ENCODE measurements around the gene SMIM20. TPM values are rescaled to one million over a fixed set of nuclear protein-coding genes. Genes with fewer than 3 reads are reported as not detected.

The SMIM20 gene
- total and polyA plus RNA-seq, 9 of the 15 experiments (the other 6 are each of a cell fraction or from before 2014, with no cell fraction given): 25.1 to 51.0 (median 38.9) TPM

- BruUV-seq (replicated peaks): no TSS peak
- DNase-seq (ENCODE audit: extremely low read depth in 1 of 4, low spot score in 3 of 4) (peak; percentile 25 to 59 (median 42)), ATAC-seq (peak; percentile 92), FAIRE-seq (peak; percentile 78)
- Histone ChIP-seq H3K79me2 (ENCODE audit: control insufficient read depth, insufficient read depth, low read length) (peaks cover 9% of the 10 kb centered on the region; the same call in 1 of the 3 replicates), H3K9me3 (replicated peaks; ENCODE audit: control insufficient read depth, insufficient read depth, low read depth, low read length) (no peaks in the 10 kb centered on the region), H4K20me1 (replicated peaks; ENCODE audit: control insufficient read depth, insufficient read depth, low read length) (peaks cover 6% of the 10 kb centered on the region), H3K4me2 (ENCODE audit: insufficient read depth, low read length) (no peak overlapping the region), H3K9me1 (ENCODE audit: control insufficient read depth, insufficient read depth, low read length) (peaks cover 7% of the 10 kb centered on the region), H3K36me3 (ENCODE audit: control insufficient read depth, insufficient read depth, low read length) (peaks cover 17% of the 10 kb centered on the region; the same call in 2 of the 3 replicates), H3K27ac (ENCODE audit: extremely low read depth, low read depth, low read length) (no peak overlapping the region), H3K4me3 (no peak overlapping the region), H3K27me3 (ENCODE audit: control insufficient read depth in 2 of 2, insufficient read depth in 2 of 2, low read length in 2 of 2) (no peaks in the 10 kb centered on the region), H2AFZ (ENCODE audit: low read depth, low read length) (no peak overlapping the region), H3K4me1 (replicated peaks in 1 of 2; ENCODE audit: control insufficient read depth in 2 of 2, insufficient read depth in 2 of 2, low read length in 2 of 2) (no peaks in the 10 kb centered on the region; a peak in 2 of 5 replicates), H3K9ac (ENCODE audit: insufficient read depth in 1 of 2, low read depth in 2 of 2, low read length in 2 of 2) (no peak overlapping the region)
- CTCF ChIA-PET (ENCODE audit: low intra/inter-chr PET ratio): interaction anchor here (0.6 kb wide), 1 partner anchor 155 kb away, joined by 3 read pairs; no protein-coding TSS in a partner anchor
- intact Hi-C loops (cut with micrococcal nuclease) (loop anchor here (5.0 kb wide), 1 partner anchor 102 kb away; no protein-coding TSS in a partner anchor), in situ Hi-C loops (cut with MboI) (no loop called here)
- WGBS (ENCODE audit: insufficient coverage, low coverage, missing lambda C conversion rate): 47% methylated on average over 10 of the region's 11 CpGs
- POLR2A ChIA-PET: interaction anchor here (0.6 to 0.8 kb wide), 2 partner anchors 20 to 277 kb away, joined by 3 read pairs; no protein-coding TSS in a partner anchor
- no peak for TF ChIP-seq NCOA1 (IDR thresholded peaks at IDR 0.05; ENCODE audit: low read depth)
- no peak for TF ChIP-seq FIP1L1 (IDR thresholded peaks at IDR 0.05; ENCODE audit: low read depth, low read length, poor library complexity, severe bottlenecking)
- TF ChIP-seq MYBL2 (IDR thresholded peaks at IDR 0.05; ENCODE audit: low read depth): no peak
- no peak for TF ChIP-seq MYBL2 (CRISPR knock-in tag; IDR thresholded peaks at IDR 0.05; ENCODE audit: borderline replicate concordance)
- peak; percentile 56 to 65 (median 61) for TF ChIP-seq CTCF (IDR thresholded peaks at IDR 0.05 in 2 of 3, conservative IDR thresholded peaks at IDR 0.05 in 1 of 3; ENCODE audit: insufficient read depth in 2 of 3, low read depth in 1 of 3, low read length in 3 of 3)
- TF ChIP-seq DPF2 (IDR thresholded peaks at IDR 0.05): no peak
- no peak for TF ChIP-seq KAT8 (IDR thresholded peaks at IDR 0.05; ENCODE audit: low read depth)
- TF ChIP-seq U2AF1 (optimal IDR thresholded peaks at IDR 0.05; ENCODE audit: low read depth, low read length): no peak
- TF ChIP-seq ZNF12 (CRISPR knock-in tag; IDR thresholded peaks at IDR 0.05): no peak
- TF ChIP-seq HDAC6 (IDR thresholded peaks at IDR 0.05; ENCODE audit: low read depth, low read length): no peak
- TF ChIP-seq, protein P1, sequence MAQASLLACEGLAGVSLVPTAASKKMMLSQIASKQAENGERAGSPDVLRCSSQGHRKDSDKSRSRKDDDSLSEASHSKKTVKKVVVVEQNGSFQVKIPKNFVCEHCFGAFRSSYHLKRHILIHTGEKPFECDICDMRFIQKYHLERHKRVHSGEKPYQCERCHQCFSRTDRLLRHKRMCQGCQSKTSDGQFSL (CRISPR knock-in tag; IDR thresholded peaks at IDR 0.05): no peak
- TF ChIP-seq, protein P1 (tag; IDR thresholded peaks at IDR 0.05): no peak
- TF ChIP-seq, protein P2, sequence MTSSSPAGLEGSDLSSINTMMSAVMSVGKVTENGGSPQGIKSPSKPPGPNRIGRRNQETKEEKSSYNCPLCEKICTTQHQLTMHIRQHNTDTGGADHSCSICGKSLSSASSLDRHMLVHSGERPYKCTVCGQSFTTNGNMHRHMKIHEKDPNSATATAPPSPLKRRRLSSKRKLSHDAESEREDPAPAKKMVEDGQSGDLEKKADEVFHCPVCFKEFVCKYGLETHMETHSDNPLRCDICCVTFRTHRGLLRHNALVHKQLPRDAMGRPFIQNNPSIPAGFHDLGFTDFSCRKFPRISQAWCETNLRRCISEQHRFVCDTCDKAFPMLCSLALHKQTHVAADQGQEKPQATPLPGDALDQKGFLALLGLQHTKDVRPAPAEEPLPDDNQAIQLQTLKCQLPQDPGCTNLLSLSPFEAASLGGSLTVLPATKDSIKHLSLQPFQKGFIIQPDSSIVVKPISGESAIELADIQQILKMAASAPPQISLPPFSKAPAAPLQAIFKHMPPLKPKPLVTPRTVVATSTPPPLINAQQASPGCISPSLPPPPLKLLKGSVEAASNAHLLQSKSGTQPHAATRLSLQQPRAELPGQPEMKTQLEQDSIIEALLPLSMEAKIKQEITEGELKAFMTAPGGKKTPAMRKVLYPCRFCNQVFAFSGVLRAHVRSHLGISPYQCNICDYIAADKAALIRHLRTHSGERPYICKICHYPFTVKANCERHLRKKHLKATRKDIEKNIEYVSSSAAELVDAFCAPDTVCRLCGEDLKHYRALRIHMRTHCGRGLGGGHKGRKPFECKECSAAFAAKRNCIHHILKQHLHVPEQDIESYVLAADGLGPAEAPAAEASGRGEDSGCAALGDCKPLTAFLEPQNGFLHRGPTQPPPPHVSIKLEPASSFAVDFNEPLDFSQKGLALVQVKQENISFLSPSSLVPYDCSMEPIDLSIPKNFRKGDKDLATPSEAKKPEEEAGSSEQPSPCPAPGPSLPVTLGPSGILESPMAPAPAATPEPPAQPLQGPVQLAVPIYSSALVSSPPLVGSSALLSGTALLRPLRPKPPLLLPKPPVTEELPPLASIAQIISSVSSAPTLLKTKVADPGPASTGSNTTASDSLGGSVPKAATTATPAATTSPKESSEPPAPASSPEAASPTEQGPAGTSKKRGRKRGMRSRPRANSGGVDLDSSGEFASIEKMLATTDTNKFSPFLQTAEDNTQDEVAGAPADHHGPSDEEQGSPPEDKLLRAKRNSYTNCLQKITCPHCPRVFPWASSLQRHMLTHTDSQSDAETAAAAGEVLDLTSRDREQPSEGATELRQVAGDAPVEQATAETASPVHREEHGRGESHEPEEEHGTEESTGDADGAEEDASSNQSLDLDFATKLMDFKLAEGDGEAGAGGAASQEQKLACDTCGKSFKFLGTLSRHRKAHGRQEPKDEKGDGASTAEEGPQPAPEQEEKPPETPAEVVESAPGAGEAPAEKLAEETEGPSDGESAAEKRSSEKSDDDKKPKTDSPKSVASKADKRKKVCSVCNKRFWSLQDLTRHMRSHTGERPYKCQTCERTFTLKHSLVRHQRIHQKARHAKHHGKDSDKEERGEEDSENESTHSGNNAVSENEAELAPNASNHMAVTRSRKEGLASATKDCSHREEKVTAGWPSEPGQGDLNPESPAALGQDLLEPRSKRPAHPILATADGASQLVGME (CRISPR knock-in tag; IDR thresholded peaks at IDR 0.05): no peak
Measured at GRCh38 chr4:25925486-25926201, 11.6 kb downstream of the SMIM20 start.
